Vagina (tissue), 2 donors: Measurements from ENCODE around the gene FMN2. TPM values are rescaled to one million over a fixed set of nuclear protein-coding genes. Genes with fewer than 3 reads are reported as not detected.

Experiments used
- DNase-seq, 2 donors: peaks; one replicate each; pipeline ENCODE4 v3.0.0-alpha.2; 2017; ENCODE audit errors: extremely low spot score in 2 of 2
- H3K27ac ChIP-seq: fragments of 200-600 bp; sonication (generic); one replicate; pipeline ENCODE4 v1.5.1; 2019
- H3K27me3 ChIP-seq: fragments of 200-600 bp; sonication (generic); one replicate; pipeline ENCODE4 v1.5.1; 2019
- H3K36me3 ChIP-seq, 2 donors: fragments of 200-600 bp; sonication (generic); one replicate each; pipeline ENCODE4 v1.5.1; 2017 to 2019
- H3K4me1 ChIP-seq: fragments of 200-600 bp; sonication (generic); one replicate; pipeline ENCODE4 v1.5.1; 2019
- H3K4me3 ChIP-seq, 2 donors: fragments of 200-600 bp; sonication (generic); 1 replicate in 1 of 2; 2 replicates in 1 of 2; pipeline ENCODE4 v1.5.1; 2016 to 2019
- H3K9me3 ChIP-seq: fragments of 200-600 bp; sonication (generic); one replicate; pipeline ENCODE4 v1.5.1; 2019
- POLR2A ChIP-seq, 2 donors: fragments of 450-650 bp; IDR thresholded peaks; one replicate each; pipeline ENCODE4 v1.6.1; 2017; ENCODE audit warnings: antibody characterized with exemption in 2 of 2, mild to moderate bottlenecking in 2 of 2, moderate library complexity in 2 of 2
- POLR2AphosphoS5 ChIP-seq, 2 donors: sonication (generic); formaldehyde crosslinking; IDR thresholded peaks; one replicate each; pipeline ENCODE4 v1.9.0; 2017; ENCODE audit warnings: antibody characterized with exemption in 2 of 2, mild to moderate bottlenecking in 2 of 2, low read depth in 1 of 2; ENCODE audit not compliant: insufficient read depth in 1 of 2
- intact Hi-C: fragments of 100-400 bp; cut with DNase I; formaldehyde crosslinking; loops from one replicate; pipeline ENCODE4 v1.15.1; 2023
- total RNA-seq: library from RNA; depleted of rRNA; stranded (reverse); fragments of >200 nt; gene quantifications from one replicate; pipeline ENCODE4 v1.2.3, GENCODE V29; 2016
- TF ChIP-seq, protein P1 (sequence below), 3 experiments: fragments of 450-650 bp in 2 of 3; fragments of 200-600 bp in 1 of 3; sonication (generic) in 1 of 3; IDR thresholded peaks; one replicate each; pipeline ENCODE4 v1.5.1; 2017 to 2019; ENCODE audit warnings: antibody characterized with exemption in 3 of 3, mild to moderate bottlenecking in 2 of 3, moderate library complexity in 2 of 3

Gene FMN2
- total RNA-seq, 1 donor from 2014 or later = not detected

DNA sequence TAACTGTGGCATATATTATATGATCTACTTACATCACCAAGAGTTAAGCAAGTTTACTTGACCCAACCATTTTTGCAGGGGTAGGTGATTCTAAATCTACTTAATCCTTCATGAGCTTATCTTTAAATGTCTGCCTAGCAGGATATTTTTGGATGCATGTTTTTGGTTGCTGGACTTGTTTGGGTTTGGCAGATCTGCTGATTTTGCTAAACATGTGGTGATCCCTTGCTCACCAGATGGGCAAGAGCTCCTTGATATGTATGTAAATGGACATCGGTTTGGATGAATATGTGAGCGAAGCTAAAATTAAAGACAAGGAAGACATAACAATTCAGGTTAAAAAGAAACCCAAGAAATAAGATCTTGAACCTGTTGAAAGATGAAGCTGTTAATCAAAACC is 36.7 kb downstream of the FMN2 start:
- TF ChIP-seq, protein P1, sequence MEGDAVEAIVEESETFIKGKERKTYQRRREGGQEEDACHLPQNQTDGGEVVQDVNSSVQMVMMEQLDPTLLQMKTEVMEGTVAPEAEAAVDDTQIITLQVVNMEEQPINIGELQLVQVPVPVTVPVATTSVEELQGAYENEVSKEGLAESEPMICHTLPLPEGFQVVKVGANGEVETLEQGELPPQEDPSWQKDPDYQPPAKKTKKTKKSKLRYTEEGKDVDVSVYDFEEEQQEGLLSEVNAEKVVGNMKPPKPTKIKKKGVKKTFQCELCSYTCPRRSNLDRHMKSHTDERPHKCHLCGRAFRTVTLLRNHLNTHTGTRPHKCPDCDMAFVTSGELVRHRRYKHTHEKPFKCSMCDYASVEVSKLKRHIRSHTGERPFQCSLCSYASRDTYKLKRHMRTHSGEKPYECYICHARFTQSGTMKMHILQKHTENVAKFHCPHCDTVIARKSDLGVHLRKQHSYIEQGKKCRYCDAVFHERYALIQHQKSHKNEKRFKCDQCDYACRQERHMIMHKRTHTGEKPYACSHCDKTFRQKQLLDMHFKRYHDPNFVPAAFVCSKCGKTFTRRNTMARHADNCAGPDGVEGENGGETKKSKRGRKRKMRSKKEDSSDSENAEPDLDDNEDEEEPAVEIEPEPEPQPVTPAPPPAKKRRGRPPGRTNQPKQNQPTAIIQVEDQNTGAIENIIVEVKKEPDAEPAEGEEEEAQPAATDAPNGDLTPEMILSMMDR (IDR thresholded peaks at IDR 0.05) = no peak
- TF ChIP-seq POLR2AphosphoS5 (IDR thresholded peaks at IDR 0.05; ENCODE audit: insufficient read depth in 1 of 2, low read depth in 1 of 2) (no peak), POLR2A (IDR thresholded peaks at IDR 0.05) (no peak)
- intact Hi-C loops = no loop called here
- H3K27ac ChIP-seq = no peak overlapping the region
- no peaks in the 10 kb centered on the region for H3K9me3 ChIP-seq
- no peaks in the 10 kb centered on the region for H3K36me3 ChIP-seq
- no peaks in the 10 kb centered on the region for H3K27me3 ChIP-seq
- DNase-seq = no peak
- H3K4me3 ChIP-seq = no peak overlapping the region
- no peaks in the 10 kb centered on the region for H3K4me1 ChIP-seq

GRCh38 chr1:240134113-240134512 is 42.4 kb downstream of the FMN2 start:
- Histone ChIP-seq H3K27me3 (no peaks in the 10 kb centered on the region), H3K4me1 (no peaks in the 10 kb centered on the region), H3K27ac (no peak overlapping the region), H3K9me3 (no peaks in the 10 kb centered on the region), H3K36me3 (no peaks in the 10 kb centered on the region), H3K4me3 (no peak overlapping the region)
- DNase-seq = no peak
- intact Hi-C loops = no loop called here
- TF ChIP-seq POLR2A (IDR thresholded peaks at IDR 0.05) = no peak
- TF ChIP-seq, protein P1 (IDR thresholded peaks at IDR 0.05) = no peak
- no peak for TF ChIP-seq POLR2AphosphoS5 (IDR thresholded peaks at IDR 0.05; ENCODE audit: insufficient read depth in 1 of 2, low read depth in 1 of 2)

GRCh38 chr1:240134596-240134995 is 42.9 kb downstream of the FMN2 start:
- DNase-seq = no peak
- TF ChIP-seq POLR2AphosphoS5 (IDR thresholded peaks at IDR 0.05; ENCODE audit: insufficient read depth in 1 of 2, low read depth in 1 of 2) = no peak
- TF ChIP-seq, protein P1 (IDR thresholded peaks at IDR 0.05) = no peak
- TF ChIP-seq POLR2A (IDR thresholded peaks at IDR 0.05) = no peak
- Histone ChIP-seq H3K27ac (no peak overlapping the region), H3K27me3 (no peaks in the 10 kb centered on the region), H3K4me1 (no peaks in the 10 kb centered on the region), H3K4me3 (no peak overlapping the region), H3K36me3 (no peaks in the 10 kb centered on the region), H3K9me3 (no peaks in the 10 kb centered on the region)
- intact Hi-C loops = no loop called here

DNA sequence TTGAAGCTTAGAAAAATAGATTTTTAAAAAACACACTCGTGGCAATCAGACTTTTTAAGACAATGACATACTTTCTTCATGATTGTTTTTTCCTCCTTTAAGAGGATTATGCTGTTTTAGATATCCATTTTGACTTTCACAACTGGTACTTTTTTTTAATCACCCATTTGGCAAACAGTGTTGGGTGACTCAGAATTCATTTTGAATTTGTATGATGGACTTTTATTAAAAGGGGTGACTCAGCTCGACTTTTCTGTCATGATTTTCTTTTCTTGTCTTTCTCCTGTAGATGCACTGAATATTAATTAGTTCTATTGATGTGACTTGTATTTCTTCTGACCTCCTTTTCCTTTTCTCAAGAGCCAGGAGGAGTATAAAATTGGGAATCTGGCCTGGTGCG is 44.7 kb downstream of the FMN2 start:
- DNase-seq = no peak
- Histone ChIP-seq H3K27ac (no peak overlapping the region), H3K9me3 (no peaks in the 10 kb centered on the region), H3K4me1 (no peaks in the 10 kb centered on the region), H3K4me3 (no peak overlapping the region), H3K36me3 (no peaks in the 10 kb centered on the region), H3K27me3 (no peaks in the 10 kb centered on the region)
- intact Hi-C loops = no loop called here
- no peak for TF ChIP-seq POLR2A (IDR thresholded peaks at IDR 0.05)
- no peak for TF ChIP-seq POLR2AphosphoS5 (IDR thresholded peaks at IDR 0.05; ENCODE audit: insufficient read depth in 1 of 2, low read depth in 1 of 2)
- TF ChIP-seq, protein P1 (IDR thresholded peaks at IDR 0.05) = no peak

DNA sequence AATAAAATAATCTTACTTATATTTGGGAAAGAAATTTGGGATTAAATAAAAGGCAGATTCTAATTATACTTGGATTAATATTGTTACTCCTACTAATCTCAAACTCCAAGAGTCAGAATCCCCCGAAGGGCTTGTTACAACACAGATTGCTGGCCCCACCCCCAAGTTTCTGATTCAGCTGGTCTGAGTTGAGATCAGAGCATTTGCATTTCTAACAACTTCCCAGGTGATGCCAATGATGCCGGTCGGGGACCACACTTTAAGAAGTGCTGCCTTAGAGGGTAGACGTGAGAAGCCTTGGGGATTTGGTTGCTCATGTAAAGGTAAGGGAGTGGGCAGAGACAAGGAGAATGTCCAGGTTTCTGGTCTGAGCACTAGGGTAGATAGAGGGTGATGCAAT is 47.2 kb downstream of the FMN2 start:
- Histone ChIP-seq H3K4me1 (no peaks in the 10 kb centered on the region), H3K27ac (no peak overlapping the region), H3K9me3 (no peaks in the 10 kb centered on the region), H3K36me3 (no peaks in the 10 kb centered on the region), H3K27me3 (no peaks in the 10 kb centered on the region), H3K4me3 (no peak overlapping the region)
- TF ChIP-seq, protein P1 (IDR thresholded peaks at IDR 0.05) = no peak
- no peak for TF ChIP-seq POLR2AphosphoS5 (IDR thresholded peaks at IDR 0.05; ENCODE audit: insufficient read depth in 1 of 2, low read depth in 1 of 2)
- TF ChIP-seq POLR2A (IDR thresholded peaks at IDR 0.05) = no peak
- no peak for DNase-seq
- intact Hi-C loops = no loop called here
